Endothelial cell of umbilical vein (primary cell): ENCODE measurements around the gene EGR1. TPM values are rescaled to one million over a fixed set of nuclear protein-coding genes. Genes with fewer than 3 reads are reported as not detected.

Experiments
- BruUV-seq: library from RNA; stranded (reverse); fragments of 400-500 nt; replicated peaks from 2 replicates; lab custom pipeline; 2021; lab: Mats Ljungman, UMichigan
- CTCF ChIA-PET: fragments of 300-600, 350-600 bp; sonication (Branson Sonifier 250); formaldehyde crosslinking; loops from one replicate; lab custom pipeline; 2021; ENCODE audit warnings: antibody characterized with exemption, inconsistent platforms; lab: Charles Lee
- POLR2A ChIA-PET: fragments of 300-600, 350-600 bp; sonication (Branson Sonifier 250); formaldehyde crosslinking; loops from one replicate; lab custom pipeline; 2021; ENCODE audit warnings: antibody characterized with exemption, inconsistent platforms; lab: Charles Lee
- DNase-seq: peaks from one replicate; pipeline ENCODE4 v3.0.0-alpha.2; 2011; ENCODE audit warnings: low read depth, low spot score
- FAIRE-seq: peaks from 2 replicates; lab custom pipeline; 2011; peaks lifted over from hg19 to GRCh38; lab: Jason Lieb, UNC
- H2AFZ ChIP-seq: 2 replicates; pipeline ENCODE4 v1.6.0; 2012; ENCODE audit warnings: low read depth, low read length, control low read depth, inconsistent platforms
- H3K27ac ChIP-seq: 2 replicates; pipeline ENCODE4 v1.5.1; 2011; ENCODE audit warnings: low read depth, mild to moderate bottlenecking, control low read depth, low read length, moderate library complexity; ENCODE audit not compliant: insufficient read depth
- H3K27me3 ChIP-seq, 2 experiments: 2 replicates each; pipeline versions ENCODE4 v1.6.0 to v1.6.1; 2011; ENCODE audit warnings: low read length in 2 of 2, mixed read lengths in 1 of 2; ENCODE audit not compliant: control insufficient read depth in 2 of 2, insufficient read depth in 2 of 2
- H3K36me3 ChIP-seq, 2 experiments: 2 replicates in 1 of 2; 3 replicates in 1 of 2; pipeline ENCODE4 v1.5.1; 2011; ENCODE audit warnings: low read length in 2 of 2, mild to moderate bottlenecking in 1 of 2, moderate library complexity in 1 of 2; ENCODE audit not compliant: control insufficient read depth in 2 of 2, insufficient read depth in 2 of 2; ENCODE audit errors: extremely low read depth in 1 of 2
- H3K4me1 ChIP-seq: 3 replicates; pipeline ENCODE4 v1.5.1; 2011; ENCODE audit warnings: mild to moderate bottlenecking, low read length; ENCODE audit not compliant: control insufficient read depth, insufficient read depth; ENCODE audit errors: extremely low read depth
- H3K4me2 ChIP-seq: 2 replicates; pipeline ENCODE4 v1.6.1; 2011; ENCODE audit warnings: low read length, control low read depth, mixed read lengths; ENCODE audit not compliant: insufficient read depth
- H3K4me3 ChIP-seq, 3 experiments: fragments of 200-600 bp in 1 of 3; sonication (generic), shearing (Covaris generic) in 1 of 3; replicated peaks in 1 of 3; 2 replicates each; pipeline ENCODE4 v1.5.1; 2011 to 2016; ENCODE audit warnings: control low read depth in 3 of 3, low read length in 3 of 3, mild to moderate bottlenecking in 2 of 3, inconsistent platforms in 1 of 3, low read depth in 1 of 3, moderate library complexity in 1 of 3; ENCODE audit not compliant: insufficient read depth in 1 of 3
- H3K79me2 ChIP-seq: 2 replicates; pipeline ENCODE4 v1.6.0; 2012; ENCODE audit warnings: low read length, inconsistent platforms; ENCODE audit not compliant: control insufficient read depth, insufficient read depth
- H3K9ac ChIP-seq: replicated peaks from 2 replicates; pipeline ENCODE3; 2011; ENCODE audit warnings: low read length, control low read depth; ENCODE audit not compliant: insufficient read depth; ENCODE audit errors: extremely low read depth
- H3K9me1 ChIP-seq: replicated peaks from 3 replicates; pipeline ENCODE4 v1.6.0; 2011; ENCODE audit warnings: mild to moderate bottlenecking, low read length; ENCODE audit not compliant: control insufficient read depth, insufficient read depth; ENCODE audit errors: extremely low read depth
- H3K9me3 ChIP-seq: replicated peaks from 2 replicates; pipeline ENCODE4 v1.5.1; 2012; ENCODE audit warnings: low read length, inconsistent platforms; ENCODE audit not compliant: control insufficient read depth, insufficient read depth
- H4K20me1 ChIP-seq: replicated peaks from 2 replicates; pipeline ENCODE3; 2011; ENCODE audit warnings: mild to moderate bottlenecking, low read length; ENCODE audit not compliant: control insufficient read depth, insufficient read depth; ENCODE audit errors: extremely low read depth
- EZH2 ChIP-seq: IDR thresholded peaks from 2 replicates; pipeline ENCODE4 v1.6.1; 2012; ENCODE audit warnings: borderline replicate concordance, low read depth, mild to moderate bottlenecking, moderate library complexity, low read length, inconsistent platforms; ENCODE audit not compliant: severe bottlenecking
- FOS ChIP-seq: IDR thresholded peaks from 2 replicates; pipeline ENCODE4 v1.6.1; 2011; ENCODE audit warnings: mild to moderate bottlenecking, low read length, moderate library complexity, borderline replicate concordance; ENCODE audit not compliant: insufficient read depth
- GATA2 ChIP-seq: IDR thresholded peaks from 2 replicates; pipeline ENCODE4 v1.7.0; 2011; ENCODE audit warnings: low read depth, mild to moderate bottlenecking, moderate library complexity, mixed read lengths, low read length; ENCODE audit not compliant: insufficient read length, insufficient read depth
- JUN ChIP-seq: IDR thresholded peaks from 2 replicates; pipeline ENCODE4 v1.6.1; 2011; ENCODE audit warnings: borderline replicate concordance, low read depth; ENCODE audit not compliant: insufficient read length, insufficient read depth
- MYC ChIP-seq: IDR thresholded peaks from one replicate; pipeline ENCODE4 v1.6.1; 2011; ENCODE audit warnings: mild to moderate bottlenecking, low read depth, low read length
- POLR2A ChIP-seq: IDR thresholded peaks from 2 replicates; pipeline ENCODE4 v1.6.1; 2012; ENCODE audit warnings: low read depth, mild to moderate bottlenecking, control low read depth, low read length
- POLR2AphosphoS5 ChIP-seq: IDR thresholded peaks from 2 replicates; pipeline ENCODE4 v1.6.1; 2012; ENCODE audit warnings: low read depth, mild to moderate bottlenecking, control low read depth, low read length, moderate library complexity; ENCODE audit not compliant: insufficient read depth
- dilution Hi-C: fragments of 300-500 bp; cut with MboI; formaldehyde crosslinking; loops from one replicate; pipeline ENCODE4 v1.15.0; 2019; ENCODE audit warnings: low sequenced_read_pairs; ENCODE audit not compliant: extremely low pct_ligation_motif_present
- intact Hi-C: fragments of 100-400 bp; cut with micrococcal nuclease; formaldehyde crosslinking; loops from one replicate; pipeline ENCODE4 v1.10.0; 2022
- polyA plus RNA-seq, 4 experiments: library from polyadenylated mRNA; depleted of rRNA in 3 of 4; stranded (reverse) in 3 of 4; unstranded in 1 of 4; fragments of >200 nt; gene quantifications; 2 replicates each; pipeline versions ENCODE4 v1.2.1 to v1.2.3, GENCODE V29; 2011 to 2012; ENCODE audit warnings: missing spikeins in 1 of 4
- total RNA-seq: library from RNA; stranded (reverse); gene quantifications from 2 replicates; pipeline ENCODE4 v1.2.3, GENCODE V29; 2021
- TF ChIP-seq, protein P1 (sequence below): IDR thresholded peaks from 2 replicates; pipeline ENCODE4 v1.6.1; 2011; ENCODE audit not compliant: insufficient read depth, insufficient read length
- TF ChIP-seq, protein P2 (sequence below), 2 donors: IDR thresholded peaks; 1 replicate in 1 of 2; 2 replicates in 1 of 2; pipeline ENCODE4 v1.5.1; 2011; ENCODE audit warnings: low read length in 2 of 2, mild to moderate bottlenecking in 2 of 2, moderate library complexity in 2 of 2, control low read depth in 1 of 2, inconsistent platforms in 1 of 2, low read depth in 1 of 2; ENCODE audit not compliant: insufficient read depth in 1 of 2; ENCODE audit errors: extremely low read depth in 1 of 2

Gene EGR1
- total and polyA plus RNA-seq, 2 donors (not counting 3 experiments of a cell fraction or from before 2014, with no cell fraction given), result 5.5 to 6.5 TPM

DNA sequence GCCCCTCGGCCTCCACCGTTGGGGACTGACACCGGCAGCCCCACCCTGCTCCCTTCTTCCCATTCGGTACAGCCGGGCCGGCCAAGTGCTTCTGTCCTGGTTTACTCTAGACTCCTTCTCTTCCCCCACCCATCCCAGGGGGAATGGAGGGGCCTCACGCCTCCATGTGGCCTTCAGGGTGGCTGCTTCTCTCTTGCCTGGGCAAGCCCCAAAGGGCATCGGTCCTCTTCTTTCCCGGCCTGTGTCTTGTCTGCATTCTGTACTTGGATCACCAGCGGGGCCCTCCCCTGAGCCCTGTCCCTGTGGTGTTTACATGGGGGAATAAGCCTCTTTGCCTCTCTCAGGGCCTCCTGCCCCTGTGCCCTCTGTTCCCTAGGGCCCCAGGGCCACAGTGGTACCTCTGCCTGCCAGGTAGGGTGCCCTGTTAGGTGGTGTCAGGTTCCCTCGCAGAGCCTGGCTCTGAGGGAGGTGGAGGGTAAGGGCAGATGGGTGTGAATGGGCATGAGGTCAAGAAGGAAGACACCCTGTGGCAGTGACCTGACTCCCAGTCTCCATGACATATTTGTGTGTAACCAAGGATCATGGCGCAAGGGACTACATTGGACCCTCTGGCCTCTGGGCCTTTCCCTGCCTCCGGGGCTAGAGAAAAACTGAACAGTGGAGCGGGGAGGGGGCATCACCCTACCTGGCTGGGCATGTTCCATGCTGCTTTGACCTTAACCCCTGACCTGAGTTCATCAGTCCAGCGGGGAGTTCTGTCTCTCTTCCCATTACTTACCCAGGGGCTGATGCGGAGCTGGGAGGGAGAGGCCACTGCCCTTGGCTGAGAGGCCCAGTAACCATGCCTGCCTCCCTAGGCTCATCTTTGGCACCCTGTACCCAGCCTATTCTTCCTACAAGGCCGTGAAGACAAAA, 24.9 kb upstream of the EGR1 start:
- no peaks in the 10 kb centered on the region for H4K20me1 ChIP-seq
- TF ChIP-seq FOS (no peak), POLR2AphosphoS5 (no peak), JUN (no peak), POLR2A (no peak), GATA2 (no peak), MYC (no peak), EZH2 (no peak)
- TF ChIP-seq, protein P1, sequence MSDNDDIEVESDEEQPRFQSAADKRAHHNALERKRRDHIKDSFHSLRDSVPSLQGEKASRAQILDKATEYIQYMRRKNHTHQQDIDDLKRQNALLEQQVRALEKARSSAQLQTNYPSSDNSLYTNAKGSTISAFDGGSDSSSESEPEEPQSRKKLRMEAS, result no peak
- TF ChIP-seq, protein P2, sequence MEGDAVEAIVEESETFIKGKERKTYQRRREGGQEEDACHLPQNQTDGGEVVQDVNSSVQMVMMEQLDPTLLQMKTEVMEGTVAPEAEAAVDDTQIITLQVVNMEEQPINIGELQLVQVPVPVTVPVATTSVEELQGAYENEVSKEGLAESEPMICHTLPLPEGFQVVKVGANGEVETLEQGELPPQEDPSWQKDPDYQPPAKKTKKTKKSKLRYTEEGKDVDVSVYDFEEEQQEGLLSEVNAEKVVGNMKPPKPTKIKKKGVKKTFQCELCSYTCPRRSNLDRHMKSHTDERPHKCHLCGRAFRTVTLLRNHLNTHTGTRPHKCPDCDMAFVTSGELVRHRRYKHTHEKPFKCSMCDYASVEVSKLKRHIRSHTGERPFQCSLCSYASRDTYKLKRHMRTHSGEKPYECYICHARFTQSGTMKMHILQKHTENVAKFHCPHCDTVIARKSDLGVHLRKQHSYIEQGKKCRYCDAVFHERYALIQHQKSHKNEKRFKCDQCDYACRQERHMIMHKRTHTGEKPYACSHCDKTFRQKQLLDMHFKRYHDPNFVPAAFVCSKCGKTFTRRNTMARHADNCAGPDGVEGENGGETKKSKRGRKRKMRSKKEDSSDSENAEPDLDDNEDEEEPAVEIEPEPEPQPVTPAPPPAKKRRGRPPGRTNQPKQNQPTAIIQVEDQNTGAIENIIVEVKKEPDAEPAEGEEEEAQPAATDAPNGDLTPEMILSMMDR (IDR thresholded peaks at IDR 0.05; ENCODE audit: extremely low read depth in 1 of 2, insufficient read depth in 1 of 2, low read depth in 1 of 2, low read length in 2 of 2), result no peak
- no peak overlapping the region for H3K27ac ChIP-seq
- H3K4me1 ChIP-seq, result peaks cover 9% of the 10 kb centered on the region
- intact Hi-C loops (no loop called here), dilution Hi-C loops (no loop called here)
- ChIA-PET POLR2A (no interaction called here), CTCF (interaction anchor here (1.0 to 3.0 kb wide), 3 partner anchors 9 to 64 kb away, joined by 4 to 25 read pairs (median 9); no protein-coding TSS in a partner anchor)
- H3K4me3 ChIP-seq, result no peak overlapping the region
- H2AFZ ChIP-seq, result no peak overlapping the region
- H3K79me2 ChIP-seq, result no peaks in the 10 kb centered on the region
- no peak for DNase-seq
- no peaks in the 10 kb centered on the region for H3K9me1 ChIP-seq
- FAIRE-seq, result no peak
- H3K9me3 ChIP-seq, result no peaks in the 10 kb centered on the region
- no TSS peak for BruUV-seq
- H3K36me3 ChIP-seq, result peaks cover 5 to 7% of the 10 kb centered on the region in 2 experiments
- no peak overlapping the region for H3K4me2 ChIP-seq
- H3K27me3 ChIP-seq, result no peaks in the 10 kb centered on the region
- H3K9ac ChIP-seq, result no peak overlapping the region
